Stimulated activated CD4-positive, alpha-beta T cell treated with anti-CD3 and anti-CD28 coated beads, Interleukin-12 subunit alpha, Interleukin-12 subunit beta, amount 100 ng/mL, for 24 hours (primary cell): ENCODE results near the gene ZGRF1.
A peak's percentile ranks its signal among the peaks of the same experiment; 100 is the strongest.
"Not testable (repeated sequence)": the region's sequence is repeated elsewhere in the genome, so short reads cannot be mapped to it uniquely, and the experiment has no call there.

Experiments used
- DNase-seq, 2 experiments: peaks; one replicate each; pipeline ENCODE4 v3.0.0-alpha.2; 2020; ENCODE audit warnings: low read depth in 2 of 2

The ZGRF1 gene, protein sequence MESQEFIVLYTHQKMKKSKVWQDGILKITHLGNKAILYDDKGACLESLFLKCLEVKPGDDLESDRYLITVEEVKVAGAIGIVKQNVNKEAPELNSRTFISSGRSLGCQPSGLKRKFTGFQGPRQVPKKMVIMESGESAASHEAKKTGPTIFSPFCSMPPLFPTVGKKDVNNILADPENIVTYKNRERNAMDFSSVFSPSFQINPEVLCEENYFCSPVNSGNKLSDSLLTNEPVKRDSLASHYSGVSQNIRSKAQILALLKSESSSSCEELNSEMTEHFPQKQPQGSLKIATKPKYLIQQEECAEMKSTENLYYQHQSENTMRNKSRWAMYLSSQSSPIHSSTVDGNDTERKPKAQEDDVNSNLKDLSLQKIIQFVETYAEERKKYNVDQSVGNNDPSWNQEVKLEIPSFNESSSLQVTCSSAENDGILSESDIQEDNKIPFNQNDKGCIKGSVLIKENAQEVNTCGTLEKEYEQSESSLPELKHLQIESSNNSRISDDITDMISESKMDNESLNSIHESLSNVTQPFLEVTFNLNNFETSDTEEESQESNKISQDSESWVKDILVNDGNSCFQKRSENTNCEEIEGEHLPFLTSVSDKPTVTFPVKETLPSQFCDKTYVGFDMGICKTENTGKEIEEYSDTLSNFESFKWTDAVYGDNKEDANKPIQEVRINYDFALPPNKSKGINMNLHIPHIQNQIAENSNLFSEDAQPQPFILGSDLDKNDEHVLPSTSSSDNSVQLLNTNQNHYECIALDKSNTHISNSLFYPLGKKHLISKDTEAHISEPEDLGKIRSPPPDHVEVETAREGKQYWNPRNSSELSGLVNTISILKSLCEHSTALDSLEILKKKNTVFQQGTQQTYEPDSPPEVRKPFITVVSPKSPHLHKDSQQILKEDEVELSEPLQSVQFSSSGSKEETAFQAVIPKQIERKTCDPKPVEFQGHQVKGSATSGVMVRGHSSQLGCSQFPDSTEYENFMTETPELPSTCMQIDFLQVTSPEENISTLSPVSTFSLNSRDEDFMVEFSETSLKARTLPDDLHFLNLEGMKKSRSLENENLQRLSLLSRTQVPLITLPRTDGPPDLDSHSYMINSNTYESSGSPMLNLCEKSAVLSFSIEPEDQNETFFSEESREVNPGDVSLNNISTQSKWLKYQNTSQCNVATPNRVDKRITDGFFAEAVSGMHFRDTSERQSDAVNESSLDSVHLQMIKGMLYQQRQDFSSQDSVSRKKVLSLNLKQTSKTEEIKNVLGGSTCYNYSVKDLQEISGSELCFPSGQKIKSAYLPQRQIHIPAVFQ (N-terminal part only)

DNA sequence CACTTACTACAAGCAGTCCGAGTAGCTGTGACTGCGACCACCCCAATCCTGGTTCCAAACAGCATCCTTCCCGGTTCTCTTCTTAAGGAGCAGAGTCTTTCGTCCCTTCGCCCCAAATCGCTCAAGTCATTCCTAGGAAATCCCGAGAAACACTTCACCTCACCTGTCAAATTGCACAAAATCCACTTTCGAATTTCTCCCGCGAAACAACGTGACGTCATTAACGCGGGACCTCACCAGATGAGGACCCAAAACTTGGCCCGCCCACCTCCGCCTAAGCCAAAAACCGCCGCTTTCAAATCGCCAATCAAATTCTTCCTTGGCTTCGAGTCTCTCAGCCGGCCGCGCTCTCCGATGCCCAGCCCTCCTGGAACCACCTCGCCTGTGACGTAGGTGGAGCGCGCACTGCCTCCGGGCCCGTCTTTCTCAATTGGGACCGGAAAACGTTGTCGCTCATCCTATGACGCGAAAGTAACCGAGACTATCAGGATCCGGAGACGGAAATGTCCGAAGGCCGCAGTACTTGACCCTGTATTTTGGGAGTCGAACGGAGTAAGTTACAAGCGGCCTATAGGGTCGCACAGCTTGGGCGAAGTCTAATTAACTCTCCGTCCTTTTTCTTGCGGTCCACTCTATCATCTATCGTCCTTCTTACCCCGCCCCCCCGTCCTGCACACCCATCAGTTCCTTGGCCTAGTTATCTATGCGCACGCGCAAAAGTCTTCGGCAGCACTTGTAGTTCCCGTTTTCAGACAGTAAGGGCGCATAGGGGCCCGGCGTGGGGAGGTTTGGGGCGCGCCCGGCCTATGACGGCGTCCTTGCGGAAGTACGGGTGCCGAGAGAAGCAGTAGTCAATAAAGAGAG lies at the start of gene ZGRF1, which contains the start of gene LARP7:
ZGRF1 (minus strand) TSS at position 222 of the 864 bp plus-strand sequence. CDS start 3,733 bp downstream, outside the sequence.
LARP7 (plus strand) TSS at position 456 of the 864 bp plus-strand sequence. CDS start 7,527 bp downstream, outside the sequence.
- DNase-seq: peak; percentile 95

DNA sequence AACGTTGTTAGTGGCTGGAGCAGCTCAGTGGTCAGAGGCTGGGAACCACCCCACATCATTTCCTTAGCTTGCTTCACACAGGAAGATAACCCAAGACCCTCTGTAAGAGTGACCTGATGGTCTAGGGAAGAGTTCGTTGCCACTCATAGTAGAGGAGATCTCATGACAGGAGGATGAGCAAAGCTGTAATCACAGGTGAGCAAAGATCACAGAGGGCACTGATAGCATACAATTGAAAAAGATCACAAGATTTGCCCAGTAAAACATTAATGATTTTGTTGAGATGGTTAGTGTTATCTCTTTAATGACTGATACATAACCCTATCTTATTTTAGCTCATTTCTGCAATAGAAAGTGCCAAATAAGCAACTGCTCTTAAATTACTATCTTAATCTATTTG lies 44.3 kb upstream of the ZGRF1 start:
- no peak for DNase-seq

DNA sequence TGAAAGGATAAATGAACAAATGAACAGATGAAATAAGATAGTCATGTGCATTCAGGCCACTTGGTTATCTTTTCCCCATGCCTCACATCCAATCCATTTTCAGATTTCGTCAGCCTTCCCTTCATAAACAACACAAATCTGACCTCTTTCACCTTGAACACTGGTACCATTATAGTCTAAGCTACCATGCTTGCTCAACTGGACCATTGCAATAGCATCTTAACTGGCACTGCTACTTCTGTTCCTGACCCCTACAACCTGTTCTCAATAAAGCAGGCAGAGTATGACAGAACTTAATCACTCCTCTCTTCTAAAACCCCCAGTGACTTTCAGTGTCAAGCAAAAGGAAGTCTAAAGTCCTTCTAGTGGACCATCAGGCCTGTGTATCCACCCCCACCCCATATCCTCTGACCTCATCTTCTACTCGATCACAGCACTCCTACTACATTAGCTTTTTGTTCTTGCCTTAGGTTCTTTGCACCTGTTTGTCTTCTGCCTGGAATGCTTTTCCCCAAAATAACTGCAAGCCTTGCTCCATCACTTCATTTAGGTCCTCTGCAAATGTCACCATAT lies 40.9 kb upstream of the ZGRF1 start:
- DNase-seq: no peak

- no peak for DNase-seq
Measured at GRCh38 chr4:112674376-112674775, 37.7 kb upstream of the ZGRF1 start.

GRCh38 chr4:112673686-112674085 lies 37.0 kb upstream of the ZGRF1 start:
- DNase-seq: no peak

- DNase-seq: no peak
Measured at GRCh38 chr4:112673076-112673475, 36.4 kb upstream of the ZGRF1 start.

- no peak for DNase-seq
Measured at GRCh38 chr4:112668131-112668530, 31.4 kb upstream of the ZGRF1 start.

- no peak for DNase-seq
Measured at GRCh38 chr4:112664611-112665010, 27.9 kb upstream of the ZGRF1 start.

- DNase-seq: not testable (repeated sequence)
Measured at GRCh38 chr4:112656115-112656514, 19.4 kb upstream of the ZGRF1 start.

GRCh38 chr4:112655270-112655669 lies 18.6 kb upstream of the ZGRF1 start:
- no peak for DNase-seq

- no peak for DNase-seq
Measured at GRCh38 chr4:112652216-112652615, 15.5 kb upstream of the ZGRF1 start.

- DNase-seq: no peak
Measured at GRCh38 chr4:112651641-112652040, 14.9 kb upstream of the ZGRF1 start.

GRCh38 chr4:112650332-112650731 lies 13.6 kb upstream of the ZGRF1 start:
- DNase-seq: no peak

DNA sequence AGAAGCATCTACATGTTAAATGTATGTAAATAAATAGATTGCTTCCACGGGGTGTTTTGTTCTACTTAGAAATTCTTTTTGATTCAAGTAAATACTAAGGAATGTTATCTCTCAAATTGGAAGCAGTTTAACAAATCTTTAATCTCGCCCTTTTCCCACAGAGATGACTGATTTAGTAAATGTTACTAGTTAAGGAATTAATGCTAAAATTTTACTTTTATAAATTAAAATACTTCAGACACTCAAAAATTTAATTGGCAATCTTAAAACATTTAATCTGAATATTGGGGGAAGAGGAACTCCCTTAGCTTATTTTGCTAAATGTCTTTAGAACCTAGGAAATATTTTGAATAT lies 12.3 kb upstream of the ZGRF1 start:
- DNase-seq: no peak

DNA sequence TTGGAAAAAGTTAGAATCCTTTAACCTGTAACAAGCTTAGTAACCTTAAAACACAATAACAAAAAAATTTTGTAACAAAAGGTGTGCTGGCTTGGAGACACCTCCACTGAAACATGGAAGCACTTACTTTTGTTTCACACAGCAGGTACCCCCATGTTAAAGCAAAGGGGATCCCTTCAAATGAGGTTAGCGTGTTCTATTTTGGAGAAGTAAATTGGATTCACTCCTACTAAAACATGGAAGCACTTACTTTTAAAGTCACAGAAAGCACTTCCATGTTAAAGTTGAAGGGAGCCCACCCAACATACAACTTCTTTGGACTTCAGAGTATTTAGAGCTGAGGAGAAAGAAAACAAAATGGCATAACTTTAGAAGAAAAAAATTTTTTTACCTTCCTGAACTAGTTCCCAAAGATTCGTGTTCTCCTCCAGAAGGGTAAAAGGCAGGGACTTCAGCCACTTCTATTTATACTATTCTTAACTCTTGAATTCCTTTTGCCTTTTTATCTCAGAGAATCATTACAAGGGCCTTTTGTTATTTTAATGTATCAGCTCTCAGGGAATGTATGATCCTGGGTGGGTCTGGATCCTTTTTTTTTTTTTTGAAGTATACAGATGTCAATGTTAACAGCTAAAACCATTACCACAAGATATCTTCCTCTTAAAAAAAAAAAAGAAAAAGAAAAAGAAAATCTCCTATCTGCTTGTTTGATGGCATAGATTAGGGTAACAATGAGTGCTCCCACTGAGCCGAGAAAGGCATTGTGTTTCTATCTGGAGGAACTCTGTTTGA lies 11.8 kb upstream of the ZGRF1 start:
- no peak for DNase-seq

DNA sequence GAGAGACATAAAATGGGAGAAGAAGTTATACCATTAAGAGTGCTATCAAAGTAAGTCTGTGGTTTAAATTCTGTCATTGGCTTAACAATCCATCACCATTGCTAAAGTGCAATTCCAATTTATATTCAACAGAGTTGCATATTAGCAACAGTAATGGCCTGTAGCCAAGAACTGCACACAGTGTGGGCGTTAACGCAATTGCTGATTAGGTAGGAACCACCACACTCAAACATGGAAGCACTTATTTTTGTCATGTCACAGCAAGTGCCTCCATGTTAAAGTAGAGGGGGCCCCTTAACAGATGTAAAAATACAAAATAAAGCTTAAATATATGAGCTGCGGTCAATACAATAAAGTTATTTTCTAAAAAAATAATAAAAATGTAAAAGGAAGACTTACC lies 11.1 kb upstream of the ZGRF1 start:
- no peak for DNase-seq

DNA sequence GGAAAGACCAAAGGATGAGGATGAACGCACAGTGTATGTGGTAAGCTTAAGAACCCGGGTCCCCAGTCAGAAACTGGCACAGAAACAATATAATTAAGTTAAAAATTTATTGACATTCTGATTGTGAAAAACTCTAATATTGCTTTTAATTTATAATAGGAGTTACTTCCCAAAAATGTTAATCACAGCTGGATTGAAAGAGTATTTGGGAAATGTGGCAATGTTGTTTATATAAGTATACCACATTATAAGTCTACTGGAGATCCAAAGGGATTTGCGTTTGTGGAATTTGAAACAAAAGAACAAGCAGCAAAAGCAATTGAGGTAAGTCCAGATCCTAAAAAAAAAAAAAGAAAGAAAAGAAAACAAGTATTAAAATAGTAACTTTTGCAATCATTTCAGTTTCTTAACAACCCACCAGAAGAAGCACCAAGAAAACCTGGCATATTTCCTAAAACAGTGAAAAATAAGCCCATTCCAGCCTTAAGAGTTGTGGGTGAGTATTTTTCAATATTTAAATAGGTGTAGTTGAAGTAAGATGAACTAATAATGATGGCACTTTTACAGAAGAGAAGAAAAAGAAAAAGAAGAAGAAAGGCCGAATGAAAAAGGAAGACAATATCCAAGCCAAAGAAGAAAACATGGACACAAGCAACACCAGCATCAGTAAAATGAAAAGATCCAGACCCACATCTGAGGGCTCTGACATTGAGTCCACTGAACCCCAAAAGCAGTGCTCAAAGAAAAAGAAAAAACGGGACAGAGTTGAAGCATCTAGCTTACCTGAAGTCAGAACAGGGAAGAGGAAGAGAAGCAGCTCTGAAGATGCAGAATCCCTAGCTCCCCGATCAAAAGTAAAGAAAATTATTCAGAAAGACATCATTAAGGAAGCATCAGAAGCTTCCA lies 10.2 kb upstream of the ZGRF1 start:
- DNase-seq: no peak

- no peak for DNase-seq
Measured at GRCh38 chr4:112645541-112646329, 9.0 kb upstream of the ZGRF1 start.
